HG03039 (cell line): ENCODE data around the gene SV2B.

Source experiments
- ATAC-seq: cut with Tn5 transposase; IDR thresholded peaks from one replicate; pipeline ENCODE4 v1.9.1; 2021; ENCODE audit warnings: mild to moderate bottlenecking, moderate library complexity; ENCODE audit not compliant: unreplicated experiment

SV2B gene

DNA sequence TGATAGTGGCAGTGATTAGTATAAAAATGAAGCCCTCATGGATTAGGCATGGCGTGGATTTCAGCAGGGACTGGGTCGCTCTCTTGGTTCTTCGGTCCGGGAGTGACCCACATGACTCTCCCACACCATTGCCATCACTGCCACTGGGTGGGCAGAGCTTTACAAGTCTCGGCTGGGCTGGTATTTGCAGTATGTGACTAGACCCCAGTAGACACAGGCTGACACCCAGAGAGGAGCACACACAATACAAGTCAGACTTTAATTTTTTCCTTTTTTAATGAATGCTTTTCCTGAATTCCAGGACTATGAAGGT, 1.5 kb downstream of the SV2B start:
- no peak for ATAC-seq

DNA sequence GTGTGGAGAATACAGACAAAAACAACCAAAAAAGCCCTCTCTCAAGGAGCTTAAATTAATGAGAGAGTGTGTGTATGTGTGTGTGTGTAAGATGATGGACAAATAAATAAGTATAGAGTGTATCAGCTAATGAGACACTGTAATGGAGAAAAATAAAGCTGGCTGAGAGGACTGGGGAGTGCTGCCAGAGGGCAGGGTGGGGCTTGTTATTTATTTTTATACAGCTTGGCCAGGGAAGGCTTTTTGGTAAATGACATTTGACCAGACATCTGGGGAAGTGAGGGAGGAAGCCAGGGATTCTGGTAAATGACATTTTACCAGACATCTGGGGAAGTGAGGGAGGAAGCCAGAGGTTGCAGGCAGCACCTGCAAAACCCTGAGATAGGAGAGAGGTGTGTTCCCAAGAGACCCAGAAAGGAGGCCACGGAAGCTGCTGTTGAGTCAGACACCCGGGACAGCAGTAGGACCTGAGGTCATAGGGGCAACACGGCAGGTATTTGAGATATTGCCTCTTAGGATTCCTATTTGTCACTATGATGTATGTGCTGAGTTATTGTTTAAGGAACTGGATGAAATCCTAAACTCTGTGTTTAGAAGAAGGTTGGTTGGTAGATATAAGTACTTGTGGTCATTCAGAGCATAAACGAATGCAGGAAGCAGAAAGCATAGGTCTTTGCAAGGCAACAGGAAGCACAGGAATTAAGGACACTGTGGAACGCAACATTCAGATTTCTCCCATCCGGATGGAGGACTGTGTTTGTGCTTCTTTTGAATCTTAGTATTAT, 2.7 kb downstream of the SV2B start:
- ATAC-seq, result no peak

DNA sequence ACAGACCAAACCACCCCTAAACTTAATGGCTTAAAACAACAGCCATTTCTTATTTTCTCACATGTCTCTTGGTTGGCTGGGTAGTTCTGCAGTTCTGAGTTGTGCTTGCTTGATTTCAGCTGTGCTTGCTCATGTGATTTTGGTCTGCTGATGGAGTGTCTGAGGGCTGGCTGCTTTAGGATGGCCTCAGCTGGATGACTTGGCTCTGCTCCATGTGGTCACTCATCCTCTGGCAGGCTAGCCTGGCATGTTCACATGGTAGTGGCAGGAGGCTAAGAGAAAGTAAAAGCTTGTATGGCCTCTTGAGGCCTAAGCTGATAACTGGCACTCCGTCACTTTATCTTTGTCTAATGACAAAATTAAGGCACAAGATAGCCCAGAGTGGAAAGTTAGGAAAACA, 4.1 kb downstream of the SV2B start:
- ATAC-seq, result no peak

DNA sequence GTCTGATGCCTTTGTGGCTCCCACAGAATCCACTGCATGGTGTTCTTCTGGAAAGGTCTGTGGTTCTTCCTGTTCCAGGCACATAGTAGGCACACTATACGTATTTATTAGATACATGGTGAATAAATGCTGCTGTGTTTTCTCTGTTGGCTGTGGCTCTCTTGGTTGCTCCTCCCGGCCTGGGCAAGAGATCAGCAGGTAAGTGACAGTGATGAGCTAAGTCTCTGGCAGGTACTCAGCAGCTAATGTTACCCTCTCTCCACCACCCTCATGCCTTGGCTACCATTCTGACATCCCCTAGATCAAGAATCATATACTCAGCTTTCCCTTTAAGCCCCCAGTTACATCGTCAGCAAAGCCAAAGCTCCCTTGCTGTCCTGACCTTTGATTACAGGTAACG, 8.4 kb downstream of the SV2B start:
- ATAC-seq, result no peak

DNA sequence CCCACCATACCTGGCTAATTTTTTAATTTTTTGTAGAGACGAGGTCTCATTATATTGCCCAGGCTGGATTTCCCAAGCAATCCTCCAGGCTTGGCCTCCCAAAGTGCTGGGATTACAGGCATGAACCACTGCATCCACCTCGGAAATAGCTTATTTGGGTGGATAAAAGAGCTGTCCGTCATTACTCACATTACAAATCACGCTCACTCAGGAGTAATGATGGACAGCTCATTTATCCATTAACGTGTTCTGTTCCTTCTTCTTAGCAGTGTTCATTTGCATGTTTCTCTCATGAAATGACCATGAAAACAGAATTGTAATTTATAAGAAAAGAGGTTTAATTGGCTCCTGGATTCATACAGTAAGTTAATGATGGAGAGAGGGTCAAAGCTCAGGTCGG, 9.8 kb downstream of the SV2B start:
- ATAC-seq, result no peak

DNA sequence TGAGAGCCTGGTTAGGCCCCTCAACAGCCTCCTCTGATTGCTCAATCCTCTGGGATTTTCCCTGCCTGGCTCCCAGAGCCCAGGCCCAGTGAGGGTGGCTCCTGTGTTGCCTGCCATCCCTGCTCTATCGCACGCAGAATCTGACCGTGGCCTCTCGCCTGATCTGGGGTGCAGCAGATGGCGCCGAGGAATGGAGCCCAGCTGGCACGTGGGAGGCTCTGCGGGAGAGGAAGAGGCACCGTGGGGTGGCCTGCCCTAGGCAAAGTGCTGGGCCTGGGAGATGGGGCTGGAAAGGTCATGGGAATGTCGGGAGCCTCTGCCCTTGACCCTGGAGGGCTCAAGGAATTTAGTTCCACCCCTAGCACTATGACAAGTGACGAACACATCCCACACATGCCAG, 10.3 kb downstream of the SV2B start:
- no peak for ATAC-seq

DNA sequence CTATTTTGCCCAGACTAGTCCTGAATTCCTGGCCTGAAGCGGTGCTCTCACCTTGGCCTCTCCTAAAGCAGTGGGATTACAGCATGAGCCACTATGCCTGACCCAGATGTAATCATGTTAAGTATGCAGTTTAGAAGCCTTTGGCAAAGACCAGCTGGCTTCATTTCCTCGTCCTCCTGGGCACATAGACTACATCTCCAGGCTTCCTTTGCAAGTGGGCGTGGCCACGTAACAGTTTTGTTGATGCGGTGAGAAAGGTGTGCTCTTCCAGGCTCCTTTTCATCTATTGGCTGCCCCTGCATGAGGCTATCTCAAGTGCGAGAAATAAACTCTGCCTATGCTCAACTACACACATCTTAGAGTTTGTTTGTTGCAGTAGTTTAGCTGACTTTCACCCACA, 13.0 kb downstream of the SV2B start:
- no peak for ATAC-seq

DNA sequence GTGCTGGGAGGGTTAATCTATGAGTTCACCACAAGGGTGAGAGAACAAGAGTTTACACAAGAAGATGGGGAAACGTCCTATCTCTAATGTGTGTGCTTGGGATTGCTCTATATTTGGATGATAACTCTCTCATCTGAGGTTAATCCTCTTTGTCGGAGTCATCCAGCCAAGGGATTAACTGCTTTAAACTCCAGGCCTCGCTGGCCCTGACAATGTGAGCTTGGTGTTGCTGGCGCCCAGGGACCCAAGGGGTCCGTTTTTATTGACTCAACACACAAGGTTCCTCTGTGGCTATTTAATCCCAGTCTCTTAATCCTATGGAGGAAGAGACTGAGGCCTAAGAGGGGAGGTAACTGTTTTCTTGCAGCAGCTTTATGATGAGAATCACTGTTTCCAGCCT, 14.2 kb downstream of the SV2B start:
- ATAC-seq, result no peak

DNA sequence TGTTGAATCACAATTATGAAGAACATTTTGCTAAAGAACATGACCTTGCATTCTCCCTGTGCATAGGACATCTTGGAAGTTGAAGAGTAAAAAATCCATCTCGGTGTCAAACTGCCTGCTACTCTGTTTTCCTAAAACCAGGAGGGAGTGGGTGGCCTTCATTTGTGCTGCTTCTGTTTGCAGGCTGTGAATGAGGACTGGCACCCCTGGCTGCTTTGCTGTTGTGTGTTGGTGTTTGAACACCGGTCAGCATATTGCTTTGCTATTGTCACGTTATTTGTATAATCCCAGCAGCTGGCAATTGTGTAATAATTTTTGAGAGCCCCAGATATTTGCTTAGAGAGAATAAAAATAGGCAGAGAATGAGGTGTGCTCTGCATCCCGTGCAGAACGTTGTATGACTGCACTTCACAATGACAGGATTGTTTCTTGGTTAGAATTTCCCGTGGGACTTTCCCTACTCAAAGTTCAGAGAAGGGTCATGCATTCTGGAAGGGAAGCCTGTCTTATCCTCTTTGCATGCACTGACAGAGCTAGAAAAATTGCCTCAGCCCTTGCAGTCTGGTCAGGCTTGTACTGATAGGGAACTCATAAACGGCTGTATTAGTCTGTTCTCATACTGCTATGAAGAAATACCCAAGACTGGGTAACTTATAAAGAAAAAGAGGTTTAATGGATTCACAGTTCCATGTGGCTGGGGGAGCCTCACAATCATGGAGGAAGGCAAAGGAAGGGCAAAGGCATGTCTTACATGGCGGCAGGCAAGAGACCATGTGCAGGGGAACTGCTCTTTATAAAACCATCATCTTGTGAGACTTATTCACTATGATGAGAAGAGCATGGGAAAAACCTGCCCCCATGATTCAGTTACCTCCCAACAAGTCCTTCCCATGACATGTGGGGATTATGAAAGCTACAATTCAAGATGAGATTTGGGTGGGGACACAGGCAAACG, 16.3 kb downstream of the SV2B start:
- peak; percentile 93 for ATAC-seq

DNA sequence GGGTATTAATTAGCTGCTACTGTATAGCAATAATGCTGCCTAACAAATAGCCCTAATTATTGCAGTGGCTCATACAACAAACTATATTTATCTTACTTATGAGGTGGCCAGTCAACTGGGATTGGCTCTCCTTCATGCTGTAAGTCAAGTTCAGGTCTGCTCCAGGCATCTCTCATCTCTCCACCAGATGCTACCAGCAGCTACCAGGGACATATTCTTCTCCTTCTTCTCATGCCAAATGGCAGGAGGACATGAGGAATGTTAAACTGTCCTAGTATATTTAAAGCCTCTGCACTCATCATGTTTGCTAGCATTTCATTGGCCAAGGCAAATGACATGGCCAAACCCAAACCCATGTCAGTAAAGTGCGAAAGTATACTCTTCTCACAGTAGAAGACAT, 17.3 kb downstream of the SV2B start:
- ATAC-seq, result no peak

DNA sequence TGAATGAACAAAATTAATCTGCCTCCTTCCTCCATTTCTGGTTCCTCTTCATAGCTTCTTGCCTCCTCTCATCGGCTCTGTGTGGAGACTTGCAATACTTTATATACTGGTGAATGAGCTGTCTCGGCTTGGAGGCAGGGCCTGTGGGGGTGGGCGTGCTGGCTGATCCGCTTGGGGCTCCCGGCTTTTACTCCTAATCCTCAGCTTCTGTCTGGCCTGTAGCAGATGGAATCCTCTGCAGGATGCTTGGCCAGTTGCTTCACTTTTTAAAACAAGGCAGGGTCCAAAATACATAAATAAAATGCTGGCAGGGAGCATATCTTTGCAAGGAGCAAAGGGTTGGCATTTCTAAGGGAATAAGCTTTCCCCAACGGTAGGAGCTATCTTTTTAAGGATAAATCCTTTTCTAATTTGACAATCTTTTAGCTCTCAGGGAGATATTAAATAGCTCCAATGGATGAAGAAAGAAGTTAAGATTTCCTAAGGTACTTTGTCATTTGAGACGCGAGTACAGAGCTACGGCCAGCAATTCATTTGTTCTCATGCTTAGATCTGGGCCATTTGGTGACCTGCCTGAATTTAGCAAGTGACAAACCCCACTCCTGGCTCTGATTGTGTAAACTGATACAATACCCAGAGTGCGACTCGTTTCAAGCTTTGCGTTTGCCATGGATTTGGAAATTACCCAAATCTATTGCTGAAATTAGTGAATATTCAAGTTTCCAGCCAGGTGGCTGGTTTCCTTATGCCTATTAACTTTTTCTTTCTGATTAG, 18.9 kb downstream of the SV2B start:
- no peak for ATAC-seq

DNA sequence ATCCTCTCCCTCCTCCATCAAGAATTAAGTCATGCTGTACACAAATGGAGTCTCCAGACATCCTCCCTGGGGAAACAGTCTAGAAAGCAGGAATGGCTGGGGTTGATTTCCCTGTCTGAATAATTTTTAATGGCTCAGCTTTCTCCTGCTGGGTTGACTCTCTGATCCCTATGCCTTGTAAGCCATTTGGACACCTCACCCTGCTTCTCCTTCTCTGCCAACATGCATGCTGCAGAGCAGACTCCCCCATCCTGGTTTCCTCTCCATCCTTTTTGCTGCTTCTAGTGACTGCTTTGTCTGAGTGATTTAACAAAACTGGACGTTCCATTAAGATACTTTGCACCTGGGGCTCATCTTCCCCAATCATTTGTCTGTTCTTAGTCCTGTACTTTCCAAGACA, 22.2 kb downstream of the SV2B start:
- ATAC-seq, result no peak

DNA sequence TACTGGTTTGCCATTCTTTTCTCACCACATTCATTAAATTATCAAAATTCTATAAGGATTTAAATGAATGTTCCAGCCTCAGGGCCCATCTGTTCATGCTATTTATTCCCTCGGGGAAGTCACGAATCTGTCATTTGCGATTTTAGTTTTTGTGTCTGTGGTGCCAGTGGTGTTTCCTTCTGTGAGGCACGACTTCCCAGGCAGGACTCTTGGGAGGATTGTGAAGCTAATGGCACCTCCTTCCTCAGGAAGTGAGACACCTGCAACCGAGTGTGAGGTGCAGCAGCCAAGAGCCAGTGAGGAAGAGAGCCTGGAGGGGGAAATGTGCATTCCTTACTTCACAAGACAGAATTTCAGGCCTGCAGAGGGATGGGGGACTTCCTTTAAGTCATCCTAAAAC, 24.1 kb downstream of the SV2B start:
- no peak for ATAC-seq

DNA sequence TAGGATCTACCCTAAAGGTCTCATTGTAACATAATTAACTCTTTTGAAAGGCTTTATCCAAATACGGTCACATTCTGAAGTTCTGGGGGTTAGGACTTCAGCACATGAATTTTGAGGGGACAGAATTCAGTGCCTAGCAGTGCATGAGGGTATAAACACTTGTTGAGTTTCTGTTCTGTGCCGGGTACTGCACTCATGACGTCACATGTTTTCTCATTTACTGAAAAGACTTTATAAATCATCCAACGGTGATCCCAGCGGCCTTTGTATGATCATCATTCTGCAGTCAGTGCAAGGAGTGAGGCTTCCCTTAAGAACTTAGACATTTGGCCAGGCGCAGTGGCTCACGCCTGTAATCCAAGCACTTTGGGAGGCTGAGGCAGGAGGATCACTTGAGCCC, 25.1 kb downstream of the SV2B start:
- no peak for ATAC-seq

DNA sequence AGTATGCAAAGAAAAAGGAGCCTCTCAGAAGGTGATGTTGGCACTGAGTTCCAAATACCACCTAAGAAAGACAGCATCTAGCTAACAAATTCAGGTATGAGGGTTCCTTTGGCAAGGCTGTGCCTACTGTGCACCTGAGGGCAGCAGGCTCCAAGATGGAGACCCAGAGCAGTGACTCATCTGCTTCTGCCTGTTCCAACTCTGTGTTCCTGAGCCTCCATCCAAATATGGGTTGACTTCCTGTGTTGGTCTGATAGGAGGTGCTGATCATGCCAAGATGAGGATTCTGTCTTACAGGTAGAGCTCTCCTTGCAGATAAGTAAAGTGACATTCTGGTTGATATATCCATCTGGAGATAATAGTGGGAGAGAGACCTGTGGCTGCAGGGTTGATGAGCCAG, 26.0 kb downstream of the SV2B start:
- no peak for ATAC-seq

DNA sequence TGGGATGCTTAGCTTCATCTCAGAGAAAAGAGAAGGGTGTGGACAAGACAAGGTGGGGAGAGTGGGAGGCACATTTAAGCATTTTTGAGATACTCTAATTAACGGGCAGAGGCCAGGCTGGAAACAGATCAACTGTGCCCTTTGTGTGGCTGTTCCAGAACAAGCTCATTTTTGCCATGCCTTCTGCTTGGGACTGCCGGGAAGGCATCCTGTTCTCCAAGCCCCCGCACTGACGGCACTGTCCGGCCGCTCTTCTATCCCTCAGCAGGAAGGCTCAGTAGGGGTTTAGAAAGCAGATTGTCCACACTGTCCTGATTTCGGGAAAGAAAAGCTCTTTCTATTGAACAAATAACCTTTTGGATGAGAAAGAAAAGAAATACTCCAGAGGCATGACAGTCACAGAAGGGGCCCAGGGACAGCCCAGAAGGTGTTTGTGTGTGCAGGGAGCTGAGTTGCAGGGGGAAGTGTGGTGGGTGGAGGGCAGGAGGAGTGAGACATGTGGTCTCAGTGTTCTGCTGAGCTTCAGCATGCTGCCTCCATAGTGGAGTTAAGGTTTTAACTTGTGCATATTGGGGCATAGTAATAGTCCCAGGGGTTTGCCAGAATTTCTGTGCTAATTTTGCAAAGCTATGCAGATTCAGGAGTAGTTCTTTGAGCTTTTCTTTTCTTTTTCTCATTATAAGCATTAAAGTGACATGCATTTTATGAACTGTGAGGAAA, 27.3 kb downstream of the SV2B start:
- no peak for ATAC-seq

DNA sequence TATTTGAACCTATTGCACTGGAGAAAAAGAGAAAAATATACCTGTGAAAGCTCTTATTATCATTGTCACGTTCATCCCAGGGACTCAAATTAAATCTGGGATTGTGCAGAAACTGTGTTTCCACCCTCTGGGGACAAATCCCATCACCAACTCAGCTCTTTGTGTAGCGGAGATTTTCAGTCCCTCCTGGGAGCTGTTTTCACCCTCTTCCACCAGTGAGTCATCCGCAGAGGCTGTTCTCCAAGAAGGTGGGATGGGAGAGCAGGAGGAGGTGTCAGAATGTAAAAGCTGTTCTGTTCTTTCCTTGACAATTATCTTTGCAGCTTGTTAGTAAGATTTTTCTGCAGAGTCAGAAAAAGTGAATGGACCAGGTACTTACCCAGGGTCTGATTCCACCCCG, 28.0 kb downstream of the SV2B start:
- no peak for ATAC-seq

DNA sequence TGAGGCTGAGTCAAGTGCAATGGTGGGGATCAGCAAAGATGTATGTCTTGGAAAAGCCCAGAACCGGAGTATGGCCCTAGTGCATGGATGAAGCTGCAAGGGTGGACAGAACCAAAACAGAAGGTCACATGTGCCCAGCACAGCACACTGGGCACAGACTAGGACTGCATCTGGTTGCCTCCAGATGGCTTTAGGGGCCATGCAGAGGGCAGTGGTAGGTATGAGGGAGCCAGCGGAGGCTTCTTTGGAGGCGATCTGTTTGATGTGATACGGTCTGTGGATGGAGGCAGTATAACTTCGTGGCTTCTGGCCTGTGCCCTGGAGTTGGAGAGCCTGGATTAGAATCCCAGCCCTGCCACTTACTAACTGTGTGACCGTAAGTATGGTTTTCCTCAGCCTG, 29.4 kb downstream of the SV2B start:
- ATAC-seq, result no peak

DNA sequence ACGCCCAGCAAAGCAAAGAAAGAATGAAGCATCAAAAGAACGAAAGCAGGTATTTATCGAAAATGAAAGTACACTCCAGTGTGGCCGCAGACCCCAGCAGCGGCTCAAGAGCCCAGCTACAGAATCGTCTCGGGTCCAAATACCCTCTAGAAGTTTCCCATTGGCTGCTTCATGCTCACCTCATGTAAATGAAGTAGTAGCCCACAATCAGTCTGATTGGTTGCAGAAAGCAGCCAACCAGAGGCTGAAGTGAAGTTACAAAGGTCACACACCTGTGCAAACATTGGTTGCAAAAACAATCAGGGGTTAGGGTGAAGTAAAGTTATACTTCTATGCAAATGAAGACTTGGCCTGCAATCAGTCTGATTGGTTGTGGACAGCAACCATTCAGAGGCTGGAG, 32.0 kb downstream of the SV2B start:
- ATAC-seq, result no peak

DNA sequence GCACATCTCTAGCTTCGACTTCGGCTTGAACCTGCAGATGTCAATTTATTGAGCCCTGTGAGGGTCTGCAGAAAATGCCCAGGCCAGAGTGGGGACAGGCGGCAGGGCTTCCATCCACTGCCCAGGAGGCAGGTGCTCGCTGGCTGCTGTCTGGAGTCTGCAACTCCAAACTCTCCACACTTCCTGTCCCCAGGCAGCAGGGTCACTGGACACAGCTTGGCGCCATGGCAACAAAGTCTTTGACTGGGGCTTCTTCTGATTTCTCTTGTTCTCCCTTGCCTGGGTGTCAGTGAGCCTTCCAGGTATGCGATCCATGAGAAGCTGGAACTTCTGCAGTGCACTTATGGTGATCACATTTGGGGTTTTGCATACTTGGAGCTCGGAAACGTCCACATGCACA, 33.5 kb downstream of the SV2B start:
- no peak for ATAC-seq
